Measurements from ENCODE around the gene NELFB. TPM values are rescaled to one million over a fixed set of nuclear protein-coding genes. Genes with fewer than 3 reads are reported as not detected.

NELFB gene
- total RNA-seq, 1 experiment from 2014 or later: 71.7 TPM

- H3K27me3 ChIP-seq (ENCODE audit: insufficient read depth, low read length): no peaks in the 10 kb centered on the region
- no peak within 1 kb of the TSS for H3K4ac ChIP-seq (ENCODE audit: low read depth, low read length)
- H4K8ac ChIP-seq (replicated peaks; ENCODE audit: insufficient read length, low read depth, low read length): no peak within 1 kb of the TSS
- H3K14ac ChIP-seq (ENCODE audit: insufficient read depth, low read length): no peak within 1 kb of the TSS; the same call in 1 of the 2 replicates
- H3K23me2 ChIP-seq (ENCODE audit: insufficient read length, low read depth, low read length, poor library complexity, severe bottlenecking): peaks cover 14% of the 10 kb centered on the region
- no peak within 1 kb of the TSS for H3K9ac ChIP-seq (ENCODE audit: extremely low read depth, insufficient read length, low read length)
- H3K23ac ChIP-seq (ENCODE audit: insufficient read length, low read depth, low read length): no peak within 1 kb of the TSS
- H3K79me1 ChIP-seq (ENCODE audit: insufficient read depth, low read depth, low read length, poor library complexity, severe bottlenecking): peaks cover 3% of the 10 kb centered on the region
- H3K79me2 ChIP-seq (ENCODE audit: insufficient read depth, low read length): peaks cover 3% of the 10 kb centered on the region; the same call in 1 of the 2 replicates
- H3K9me3 ChIP-seq (ENCODE audit: control insufficient read depth, low read depth, low read length): no peaks in the 10 kb centered on the region
- Mint-ChIP-seq H3K4me1 (peaks cover 8 to 15% of the 10 kb centered on the region in 2 experiments), H3K9me3 (no peaks in the 10 kb centered on the region), H3K27ac (no peak within 1 kb of the TSS), H3K4me3 (no peak within 1 kb of the TSS; a peak in 1 of 5 replicates), H3K36me3 (ENCODE audit: insufficient read depth in 1 of 3, low read depth in 3 of 3) (no peaks in the 10 kb centered on the region), H3K27me3 (ENCODE audit: low read depth) (peaks cover 33% of the 10 kb centered on the region)
- H2BK20ac ChIP-seq (ENCODE audit: low read depth, low read length, poor library complexity, severe bottlenecking): no peak within 1 kb of the TSS
- no peak within 1 kb of the TSS for H2BK120ac ChIP-seq (ENCODE audit: low read depth, low read length, poor library complexity, severe bottlenecking)
- no peak within 1 kb of the TSS for H2AK5ac ChIP-seq (ENCODE audit: insufficient read length, low read length)
- no peak within 1 kb of the TSS for H4K5ac ChIP-seq (ENCODE audit: insufficient read length, low read depth, low read length)
- H2AFZ ChIP-seq (ENCODE audit: low read length): no peak within 1 kb of the TSS
- H4K20me1 ChIP-seq (ENCODE audit: control insufficient read depth, insufficient read depth, insufficient read length): no peaks in the 10 kb centered on the region
- TF ChIP-seq CTCF (conservative IDR thresholded peaks at IDR 0.05): no peak
- H2BK5ac ChIP-seq (ENCODE audit: insufficient read length, low read length): no peak within 1 kb of the TSS
- H3K4me1 ChIP-seq (ENCODE audit: insufficient read depth, low read length): no peaks in the 10 kb centered on the region
- no peak within 1 kb of the TSS for H3K27ac ChIP-seq (ENCODE audit: insufficient read length, low read depth, low read length)
- H4K91ac ChIP-seq (ENCODE audit: insufficient read length, low read depth, low read length): no peak within 1 kb of the TSS
- DNase-seq: no peak
- no peak within 1 kb of the TSS for H2BK12ac ChIP-seq (ENCODE audit: insufficient read length, low read depth, low read length)
- no peak within 1 kb of the TSS for H2BK15ac ChIP-seq (ENCODE audit: low read depth, low read length)
- WGBS (ENCODE audit: extremely low coverage, insufficient read length, low lambda C conversion rate): no CpG with 5 or more reads among the region's 4 CpGs
- no peak within 1 kb of the TSS for H3K56ac ChIP-seq (ENCODE audit: insufficient read length, low read depth, low read length)
- H3T11ph ChIP-seq (ENCODE audit: low read length): no peak within 1 kb of the TSS
- no peak within 1 kb of the TSS for H3K4me2 ChIP-seq (ENCODE audit: insufficient read depth, insufficient read length, low read length)
- no peak within 1 kb of the TSS for H3K18ac ChIP-seq (ENCODE audit: insufficient read length, low read depth, low read length)
These were observed 4.0 kb upstream of the NELFB start, which contains the start of gene STPG3 for GRCh38 chr9:137251194-137251461. Gene STPG3 (plus strand): TSS chr9:137251286. CDS start chr9:137251287, 1 bp downstream.

Data from H9 (cell line).